GM23248 (cell line): ENCODE measurements around the gene SLC19A1.

Experiments
- EZH2 ChIP-seq: fragments of 200-600 bp; sonication (generic); IDR thresholded peaks from 2 replicates; pipeline ENCODE4 v1.6.1; 2018; ENCODE audit warnings: antibody characterized with exemption, mild to moderate bottlenecking; ENCODE audit not compliant: insufficient read depth, poor library complexity, severe bottlenecking
- EZH2phosphoT487 ChIP-seq: fragments of 200-600 bp; sonication (generic); IDR thresholded peaks from 2 replicates; pipeline ENCODE4 v1.6.1; 2018; ENCODE audit warnings: antibody characterized with exemption, moderate library complexity, mild to moderate bottlenecking, low read depth; ENCODE audit not compliant: insufficient read depth

- TF ChIP-seq EZH2 = no peak
- no peak for TF ChIP-seq EZH2phosphoT487
These were observed 92.4 kb downstream of the SLC19A1 start for GRCh38 chr21:45449658-45450422.
